Mucosa of descending colon (tissue), 3 donors: ENCODE data around the gene VIM. TPM values are rescaled to one million over a fixed set of nuclear protein-coding genes. Genes with fewer than 3 reads are reported as not detected.
"Not testable (repeated sequence)": the region's sequence is repeated elsewhere in the genome, so short reads cannot be mapped to it uniquely, and the experiment has no call there.

ENCODE experiments used
- ATAC-seq: fragments of 200-7000 bp; cut with Tn5 transposase; one replicate; pipeline ENCODE4 v1.9.1; 2020; ENCODE audit warnings: mild to moderate bottlenecking, moderate library complexity
- DNase-seq, 3 donors: peaks; one replicate each; pipeline ENCODE4 v3.0.0-alpha.2; 2020
- H3K36me3 ChIP-seq: fragments of 200-600 bp; one replicate; pipeline ENCODE4 v1.8.0; 2021; ENCODE audit warnings: low read depth, mild to moderate bottlenecking
- H3K4me1 ChIP-seq: fragments of 200-600 bp; one replicate; pipeline ENCODE4 v1.8.0; 2021; ENCODE audit warnings: low read depth, mild to moderate bottlenecking
- H3K4me3 ChIP-seq: fragments of 200-600 bp; one replicate; pipeline ENCODE4 v1.8.0; 2021; ENCODE audit warnings: mild to moderate bottlenecking
- H3K9me3 ChIP-seq: fragments of 200-600 bp; one replicate; pipeline ENCODE4 v1.8.0; 2021; ENCODE audit warnings: mild to moderate bottlenecking
- intact Hi-C, 2 donors: fragments of 100-400 bp; cut with DNase I in 1 of 2; cut with micrococcal nuclease in 1 of 2; formaldehyde crosslinking; loops; one replicate each; pipeline versions ENCODE4 v1.11.0 to v1.11.1; 2022; cut with DNase I, micrococcal nuclease
- total RNA-seq, 3 donors: library from RNA; stranded (reverse); fragmentation: NEBNext Ultra II Directional in 2 of 3; extraction: Animal tissue kit (Norgen Biotek cat#: 25700) in 2 of 3; gene quantifications; one replicate each; pipeline versions ENCODE4 v1.2.1 to v1.2.4, GENCODE V29; 2021 to 2023
- TF ChIP-seq, protein P1 (sequence below): fragments of 200-600 bp; IDR thresholded peaks from one replicate; pipeline ENCODE4 v1.8.0; 2022; ENCODE audit warnings: antibody characterized with exemption, mild to moderate bottlenecking
- donor health status: DM: no; HTN: no; CAD: no; lungs with moderate emphysema.
- donor health status: DM: no; HTN: no; CAD: no.
- donor health status: DM: no; HTN: yes; CAD: no.

VIM gene
- total RNA-seq, 3 donors from 2014 or later = 128 to 550 (median 355) TPM

DNA sequence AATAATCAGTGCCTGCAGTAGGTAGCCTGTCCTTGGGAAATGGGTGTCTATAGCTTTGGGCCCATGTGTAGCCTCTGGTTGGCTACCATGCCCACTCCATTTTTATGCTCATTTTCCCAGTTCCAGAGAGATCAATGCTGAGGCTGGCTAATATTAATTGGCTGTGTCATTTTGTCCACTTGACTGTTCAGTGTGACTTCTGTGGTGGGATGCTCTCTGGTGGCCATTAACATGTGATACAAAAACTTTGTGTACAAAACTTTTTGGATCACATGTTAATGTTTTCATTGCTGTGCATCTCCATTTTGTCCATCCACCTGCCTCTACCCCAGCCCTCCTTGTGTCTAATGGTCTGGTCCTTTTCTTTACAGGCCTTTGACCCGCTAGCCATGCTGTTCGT lies 22.7 kb downstream of the VIM start:
- no peak for DNase-seq
- no peaks in the 10 kb centered on the region for H3K9me3 ChIP-seq
- no peak overlapping the region for H3K4me3 ChIP-seq
- H3K4me1 ChIP-seq = no peaks in the 10 kb centered on the region
- H3K36me3 ChIP-seq = no peaks in the 10 kb centered on the region
- ATAC-seq = no peak
- intact Hi-C loops = loop anchor here in 1 of 2 donors (10.0 kb wide), 1 partner anchor 406 kb away; no protein-coding TSS in a partner anchor
- TF ChIP-seq, protein P1, sequence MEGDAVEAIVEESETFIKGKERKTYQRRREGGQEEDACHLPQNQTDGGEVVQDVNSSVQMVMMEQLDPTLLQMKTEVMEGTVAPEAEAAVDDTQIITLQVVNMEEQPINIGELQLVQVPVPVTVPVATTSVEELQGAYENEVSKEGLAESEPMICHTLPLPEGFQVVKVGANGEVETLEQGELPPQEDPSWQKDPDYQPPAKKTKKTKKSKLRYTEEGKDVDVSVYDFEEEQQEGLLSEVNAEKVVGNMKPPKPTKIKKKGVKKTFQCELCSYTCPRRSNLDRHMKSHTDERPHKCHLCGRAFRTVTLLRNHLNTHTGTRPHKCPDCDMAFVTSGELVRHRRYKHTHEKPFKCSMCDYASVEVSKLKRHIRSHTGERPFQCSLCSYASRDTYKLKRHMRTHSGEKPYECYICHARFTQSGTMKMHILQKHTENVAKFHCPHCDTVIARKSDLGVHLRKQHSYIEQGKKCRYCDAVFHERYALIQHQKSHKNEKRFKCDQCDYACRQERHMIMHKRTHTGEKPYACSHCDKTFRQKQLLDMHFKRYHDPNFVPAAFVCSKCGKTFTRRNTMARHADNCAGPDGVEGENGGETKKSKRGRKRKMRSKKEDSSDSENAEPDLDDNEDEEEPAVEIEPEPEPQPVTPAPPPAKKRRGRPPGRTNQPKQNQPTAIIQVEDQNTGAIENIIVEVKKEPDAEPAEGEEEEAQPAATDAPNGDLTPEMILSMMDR = no peak

DNA sequence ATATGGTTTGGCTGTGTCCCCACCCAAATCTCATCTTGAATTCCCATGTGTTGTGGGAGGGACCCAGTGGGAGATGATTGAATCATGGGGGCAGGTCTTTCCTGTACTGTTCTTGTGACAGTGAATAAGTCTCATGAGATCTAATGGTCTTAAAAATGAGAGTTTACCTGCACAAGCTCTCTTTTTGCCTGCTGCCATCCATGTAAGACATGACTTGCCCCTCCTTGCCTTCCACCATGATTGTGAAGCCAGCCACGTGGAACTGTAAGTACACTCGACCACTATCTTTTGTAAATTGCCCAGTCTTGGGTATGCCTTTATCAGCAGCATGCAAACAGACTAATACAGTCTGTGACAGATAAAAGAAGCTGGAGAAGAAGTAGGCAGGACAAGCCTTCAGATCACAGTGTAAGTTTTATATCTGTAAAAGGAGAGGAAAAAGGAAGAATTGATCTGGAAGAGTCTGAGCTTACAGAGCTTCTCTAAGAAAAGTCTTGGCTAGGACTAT lies 26.6 kb downstream of the VIM start:
- ATAC-seq, H3K9me3 ChIP-seq, DNase-seq, H3K36me3 ChIP-seq, H3K4me3 ChIP-seq, H3K4me1 ChIP-seq: not testable (repeated sequence)
- intact Hi-C loops = loop anchor here (5.0 to 10.0 kb wide), 2 partner anchors 410 to 412 kb away; no protein-coding TSS in a partner anchor

DNA sequence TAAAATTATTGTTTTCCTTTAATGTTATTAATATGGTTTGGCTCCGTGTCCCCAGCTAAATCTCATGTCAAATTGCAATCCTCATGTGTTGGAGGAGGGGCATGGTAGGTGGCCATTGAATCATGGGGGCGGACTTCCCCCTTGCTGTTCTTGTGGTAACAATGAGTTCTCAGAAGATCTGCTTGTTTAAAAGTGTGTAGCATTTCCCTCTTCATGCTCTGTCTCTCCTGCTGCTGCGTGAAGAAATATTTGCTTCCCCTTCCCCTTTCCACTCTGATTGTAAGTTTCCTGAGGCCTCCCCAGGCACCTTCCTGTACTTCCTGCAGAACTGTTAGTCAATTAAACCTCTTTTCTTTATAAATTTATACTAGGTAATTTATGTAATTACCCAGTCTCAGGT lies 27.5 kb downstream of the VIM start:
- intact Hi-C loops = loop anchor here (5.0 to 10.0 kb wide), 2 partner anchors 411 to 413 kb away; no protein-coding TSS in a partner anchor
- H3K4me1 ChIP-seq = no peaks in the 10 kb centered on the region
- H3K36me3 ChIP-seq = no peaks in the 10 kb centered on the region
- no peaks in the 10 kb centered on the region for H3K9me3 ChIP-seq
- DNase-seq = no peak
- TF ChIP-seq, protein P1 = no peak
- no peak for ATAC-seq
- H3K4me3 ChIP-seq = no peak overlapping the region

DNA sequence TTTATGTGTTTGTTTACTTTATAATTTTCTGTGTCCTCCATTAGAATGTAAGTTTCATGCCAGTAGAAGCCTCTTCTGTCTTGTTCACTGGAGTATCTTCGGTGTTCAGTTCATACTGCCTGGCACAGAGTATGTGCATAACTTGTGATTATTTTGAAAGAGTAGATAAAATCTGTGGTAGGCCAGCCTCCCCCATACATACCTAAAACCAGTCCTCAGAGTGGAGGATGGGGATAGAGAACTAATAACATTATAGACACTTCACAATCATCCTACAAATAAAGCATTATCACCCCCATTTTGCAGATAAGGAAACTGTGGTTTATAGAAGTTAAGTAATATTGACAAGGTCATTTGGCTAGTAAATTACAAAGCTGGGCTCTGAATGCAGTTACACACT lies 28.0 kb downstream of the VIM start:
- no peak for ATAC-seq
- H3K9me3 ChIP-seq = no peaks in the 10 kb centered on the region
- no peaks in the 10 kb centered on the region for H3K36me3 ChIP-seq
- no peak overlapping the region for H3K4me3 ChIP-seq
- no peak for DNase-seq
- TF ChIP-seq, protein P1 = no peak
- no peaks in the 10 kb centered on the region for H3K4me1 ChIP-seq
- intact Hi-C loops = loop anchor here (5.0 to 10.0 kb wide), 2 partner anchors 411 to 414 kb away; no protein-coding TSS in a partner anchor

DNA sequence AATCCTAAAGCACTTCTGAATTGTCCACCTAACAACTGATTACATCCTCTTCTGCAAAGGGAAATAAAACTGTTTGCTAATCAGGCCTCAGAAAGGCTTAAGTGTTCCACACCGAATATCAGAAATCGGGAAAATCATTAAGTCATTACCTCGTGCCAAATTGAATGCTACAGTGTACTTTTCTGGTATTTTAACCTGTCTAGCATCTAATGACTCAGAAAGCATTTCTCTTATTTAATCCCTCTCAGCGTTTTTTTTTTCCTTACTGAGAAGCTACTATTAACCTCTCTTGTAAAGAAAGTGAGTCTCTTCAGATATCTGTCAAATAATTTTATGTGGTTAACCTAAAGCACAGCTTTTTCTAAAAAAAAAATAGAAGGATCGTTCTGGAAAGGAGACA lies 28.6 kb downstream of the VIM start:
- DNase-seq (no peak), ATAC-seq (no peak)
- Histone ChIP-seq H3K4me1 (no peaks in the 10 kb centered on the region), H3K9me3 (peaks cover 4% of the 10 kb centered on the region), H3K4me3 (no peak overlapping the region), H3K36me3 (no peaks in the 10 kb centered on the region)
- intact Hi-C loops = loop anchor here (5.0 to 10.0 kb wide), 2 partner anchors 412 to 414 kb away; no protein-coding TSS in a partner anchor
- TF ChIP-seq, protein P1 = no peak

DNA sequence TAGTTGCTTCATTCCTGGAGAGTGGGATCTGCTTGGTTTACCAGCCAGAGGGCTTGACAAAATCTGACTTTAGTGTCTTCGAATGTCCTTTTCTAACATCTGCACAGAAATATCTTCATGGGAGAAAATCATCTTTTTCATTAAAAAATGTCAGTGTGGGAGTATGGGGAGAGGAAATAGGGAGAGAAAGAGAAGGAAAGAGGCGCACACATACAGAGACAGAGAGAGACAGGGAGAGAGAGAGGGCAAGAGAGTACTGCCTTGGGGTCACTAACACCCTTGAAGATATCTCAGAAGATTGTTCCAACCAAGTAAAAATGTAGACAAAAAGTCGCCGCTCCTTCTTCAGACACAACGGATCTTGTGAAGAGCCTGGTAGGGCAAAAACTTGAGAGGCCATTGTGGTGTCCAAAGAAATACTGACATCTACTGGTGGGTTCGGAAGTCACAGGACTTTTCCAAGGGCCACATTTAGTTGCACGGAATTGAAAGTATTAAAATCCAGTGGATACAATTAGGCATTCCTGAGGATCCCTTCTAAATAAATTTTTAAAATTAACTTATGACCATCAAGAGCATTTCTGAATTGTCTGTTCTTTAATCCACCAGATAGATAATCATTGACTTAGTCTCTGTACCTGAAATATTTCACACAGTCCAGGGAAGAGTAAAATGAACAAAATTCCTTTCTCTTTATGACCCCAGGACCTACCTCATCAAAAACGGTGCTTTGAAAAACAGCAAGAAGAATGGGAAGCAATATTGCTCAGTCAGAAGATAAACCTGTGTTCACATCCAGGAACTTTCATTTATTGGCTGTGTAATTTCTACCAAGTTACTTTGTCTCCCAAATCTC lies 29.7 kb downstream of the VIM start:
- intact Hi-C loops = loop anchor here (5.0 to 10.0 kb wide), 2 partner anchors 413 to 415 kb away; no protein-coding TSS in a partner anchor
- H3K36me3 ChIP-seq = no peaks in the 10 kb centered on the region
- H3K9me3 ChIP-seq = peaks cover 15% of the 10 kb centered on the region
- ATAC-seq (peak; percentile 88), DNase-seq (peak in 1 of 3 donors; percentile 83)
- TF ChIP-seq, protein P1 = peak; percentile 64
- no peaks in the 10 kb centered on the region for H3K4me1 ChIP-seq
- H3K4me3 ChIP-seq = no peak overlapping the region
